Transverse colon (tissue), 4 donors: Measurements from ENCODE around the gene COG2.

Experiments
- EP300 ChIP-seq: sonication (generic); formaldehyde crosslinking; IDR thresholded peaks from one replicate; pipeline ENCODE4 v1.6.1; 2017; ENCODE audit warnings: antibody characterized with exemption, low read depth
- POLR2AphosphoS5 ChIP-seq, 3 donors: sonication (generic); formaldehyde crosslinking; IDR thresholded peaks; one replicate each; pipeline ENCODE4 v1.6.1; 2016; ENCODE audit warnings: antibody characterized with exemption in 3 of 3
- TF ChIP-seq, protein P1 (sequence below), 5 experiments: fragments of 200-600 bp in 3 of 5; fragments of 450-650 bp in 2 of 5; sonication (generic) in 3 of 5; IDR thresholded peaks; 1 replicate in 2 of 5; 2 replicates in 3 of 5; pipeline ENCODE4 v1.5.1; 2016 to 2017; ENCODE audit warnings: antibody characterized with exemption in 5 of 5, inconsistent platforms in 3 of 5, mild to moderate bottlenecking in 2 of 5, moderate library complexity in 1 of 5

DNA sequence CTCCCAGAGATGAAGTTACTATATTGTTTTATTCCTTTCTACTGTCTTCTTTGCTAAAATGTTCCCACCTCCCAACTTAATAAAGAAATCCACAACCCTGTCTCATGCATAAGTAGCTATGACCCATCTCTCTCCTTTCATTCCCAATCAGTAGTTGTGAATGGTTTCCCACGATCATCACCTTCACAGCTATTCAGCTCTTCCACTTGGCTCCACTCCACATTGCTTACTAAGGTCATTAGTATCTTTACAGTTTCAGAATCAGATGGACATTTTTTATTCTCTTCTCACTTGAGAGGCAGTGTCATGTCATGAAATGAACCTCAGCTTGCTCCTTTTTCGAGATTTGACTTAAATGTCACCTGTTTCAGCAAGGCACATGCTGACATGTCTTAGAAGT lies 47.1 kb upstream of the COG2 start:
- TF ChIP-seq, protein P1, sequence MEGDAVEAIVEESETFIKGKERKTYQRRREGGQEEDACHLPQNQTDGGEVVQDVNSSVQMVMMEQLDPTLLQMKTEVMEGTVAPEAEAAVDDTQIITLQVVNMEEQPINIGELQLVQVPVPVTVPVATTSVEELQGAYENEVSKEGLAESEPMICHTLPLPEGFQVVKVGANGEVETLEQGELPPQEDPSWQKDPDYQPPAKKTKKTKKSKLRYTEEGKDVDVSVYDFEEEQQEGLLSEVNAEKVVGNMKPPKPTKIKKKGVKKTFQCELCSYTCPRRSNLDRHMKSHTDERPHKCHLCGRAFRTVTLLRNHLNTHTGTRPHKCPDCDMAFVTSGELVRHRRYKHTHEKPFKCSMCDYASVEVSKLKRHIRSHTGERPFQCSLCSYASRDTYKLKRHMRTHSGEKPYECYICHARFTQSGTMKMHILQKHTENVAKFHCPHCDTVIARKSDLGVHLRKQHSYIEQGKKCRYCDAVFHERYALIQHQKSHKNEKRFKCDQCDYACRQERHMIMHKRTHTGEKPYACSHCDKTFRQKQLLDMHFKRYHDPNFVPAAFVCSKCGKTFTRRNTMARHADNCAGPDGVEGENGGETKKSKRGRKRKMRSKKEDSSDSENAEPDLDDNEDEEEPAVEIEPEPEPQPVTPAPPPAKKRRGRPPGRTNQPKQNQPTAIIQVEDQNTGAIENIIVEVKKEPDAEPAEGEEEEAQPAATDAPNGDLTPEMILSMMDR (IDR thresholded peaks at IDR 0.05): no peak
- TF ChIP-seq POLR2AphosphoS5 (IDR thresholded peaks at IDR 0.05) (no peak), EP300 (no peak)
